Activated CD4-positive, alpha-beta T cell treated with anti-CD3 and anti-CD28 coated beads, Interleukin-2, amount 50 U/mL, for 24 hours (primary cell): ENCODE results near the gene LRIT2.
"Not testable (repeated sequence)": the region's sequence is repeated elsewhere in the genome, so short reads cannot be mapped to it uniquely, and the experiment has no call there.

Experiments
- DNase-seq, 2 donors: peaks; one replicate each; pipeline ENCODE4 v3.0.0-alpha.2; 2020; ENCODE audit warnings: low read depth in 1 of 2, low spot score in 1 of 2

LRIT2 gene

GRCh38 chr10:84185526-84186175 lies 39.7 kb downstream of the LRIT2 start:
- no peak for DNase-seq

- no peak for DNase-seq
These were observed 40.8 kb downstream of the LRIT2 start for GRCh38 chr10:84184517-84184916.

DNA sequence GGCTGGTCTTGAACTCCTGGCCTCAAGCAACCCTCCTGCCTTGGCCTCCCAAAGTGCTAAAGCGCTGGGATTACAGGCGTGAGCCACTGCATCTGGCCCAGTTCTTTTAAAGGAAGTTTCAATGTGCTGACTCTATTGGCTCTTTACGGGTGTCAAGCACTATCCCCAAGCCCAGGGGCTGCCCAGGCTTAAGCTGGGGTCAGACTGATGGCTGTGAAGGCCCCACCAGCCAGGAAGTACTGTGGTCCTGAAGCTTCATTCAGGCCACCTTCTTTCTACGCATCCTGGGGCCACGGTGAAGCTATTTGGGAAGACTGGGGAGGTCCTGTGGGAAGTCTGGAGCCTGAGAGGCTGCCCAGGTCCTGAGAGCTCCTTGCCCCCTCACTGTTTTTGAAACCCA lies 43.7 kb downstream of the LRIT2 start:
- DNase-seq: no peak

GRCh38 chr10:84180386-84180785 lies 45.0 kb downstream of the LRIT2 start:
- DNase-seq: not testable (repeated sequence)

- DNase-seq: no peak
These were observed 46.2 kb downstream of the LRIT2 start for GRCh38 chr10:84179059-84179710.

GRCh38 chr10:84178160-84178609 lies 47.2 kb downstream of the LRIT2 start:
- no peak for DNase-seq

DNA sequence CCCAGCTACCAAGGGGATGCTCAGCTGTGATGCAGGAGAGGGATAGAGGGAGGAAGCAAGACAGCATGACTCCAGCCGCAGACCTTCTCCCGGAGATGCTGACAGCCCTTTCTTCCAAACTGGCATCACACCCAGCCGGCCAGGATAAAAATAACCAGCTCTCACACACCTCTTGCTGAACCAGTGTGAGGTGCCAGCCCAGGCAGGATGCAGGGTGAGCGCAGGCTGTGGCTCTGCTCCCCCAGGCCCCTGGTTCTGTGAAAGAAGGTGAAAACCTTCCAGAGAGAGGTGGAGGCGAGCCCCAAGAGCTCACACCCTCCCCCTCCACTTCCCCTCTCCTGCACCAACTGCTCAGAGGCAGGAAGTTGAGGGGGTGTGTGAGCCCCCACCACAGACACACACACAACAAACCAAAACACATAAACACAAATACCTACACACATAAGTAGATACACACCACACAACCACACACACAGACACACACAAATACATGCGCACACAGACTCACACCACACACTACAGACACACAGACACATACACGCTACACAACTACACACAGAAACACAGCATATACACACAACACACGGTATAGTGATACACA lies 47.7 kb downstream of the LRIT2 start:
- no peak for DNase-seq

DNA sequence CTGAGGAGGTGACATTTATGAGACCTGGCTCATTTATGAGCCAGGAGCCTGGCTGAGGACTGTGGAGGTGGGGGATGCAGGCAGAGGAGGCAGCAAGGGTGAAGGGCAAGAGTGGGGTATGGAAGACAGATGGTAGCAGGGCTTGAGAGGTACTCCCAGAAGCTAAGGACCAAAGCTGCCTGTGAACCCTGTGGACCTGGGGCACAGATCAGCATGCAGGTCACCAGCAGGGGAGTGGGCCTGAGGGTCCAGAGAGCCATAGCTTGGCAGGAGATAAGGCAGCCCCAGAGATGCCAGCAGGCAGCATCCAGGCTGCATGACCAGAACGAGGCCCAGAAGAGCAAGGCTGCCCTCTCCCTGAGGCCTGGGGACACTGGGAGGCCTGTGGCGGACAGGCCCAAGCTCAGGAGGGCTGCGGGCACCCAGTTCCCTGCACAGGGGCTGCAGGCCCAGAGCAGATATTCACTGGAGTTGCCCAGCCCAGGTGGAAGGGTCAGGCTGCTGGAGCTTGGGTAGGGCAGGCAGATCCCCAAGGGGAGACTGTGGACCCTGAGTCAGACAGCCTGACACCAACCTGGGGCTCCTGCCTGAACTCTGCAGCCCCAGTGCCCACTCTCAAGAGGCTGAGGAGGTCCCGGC lies 48.4 kb downstream of the LRIT2 start:
- no peak for DNase-seq

DNA sequence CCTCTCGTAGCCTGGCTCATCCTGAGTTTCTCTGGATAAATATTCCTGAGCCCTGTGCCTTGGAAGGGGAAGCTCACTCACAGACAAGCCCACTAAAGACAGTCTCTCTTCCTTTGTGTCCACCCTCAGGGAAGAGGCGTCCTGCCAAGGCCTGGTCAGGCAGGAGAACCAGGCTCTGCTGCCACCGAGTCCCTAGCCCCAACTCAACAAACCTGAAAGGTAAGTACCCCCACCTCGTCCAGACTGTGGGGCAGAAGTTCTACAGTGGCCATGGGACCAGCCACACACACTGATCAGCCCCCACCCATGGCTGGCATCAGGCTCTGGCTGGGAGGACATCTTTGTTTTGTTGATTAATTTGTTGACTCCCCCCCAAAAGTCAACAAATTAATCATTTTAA lies 49.0 kb downstream of the LRIT2 start:
- no peak for DNase-seq

GRCh38 chr10:84175436-84175835 lies 49.9 kb downstream of the LRIT2 start:
- no peak for DNase-seq

GRCh38 chr10:84173501-84173929 lies 51.8 kb downstream of the LRIT2 start, which contains the start of gene GPR15LG:
Gene GPR15LG (plus strand): TSS chr10:84173801. CDS start chr10:84173852, 51 bp downstream.
- DNase-seq: no peak

- DNase-seq: no peak
These were observed 52.6 kb downstream of the LRIT2 start for GRCh38 chr10:84172467-84173356.

DNA sequence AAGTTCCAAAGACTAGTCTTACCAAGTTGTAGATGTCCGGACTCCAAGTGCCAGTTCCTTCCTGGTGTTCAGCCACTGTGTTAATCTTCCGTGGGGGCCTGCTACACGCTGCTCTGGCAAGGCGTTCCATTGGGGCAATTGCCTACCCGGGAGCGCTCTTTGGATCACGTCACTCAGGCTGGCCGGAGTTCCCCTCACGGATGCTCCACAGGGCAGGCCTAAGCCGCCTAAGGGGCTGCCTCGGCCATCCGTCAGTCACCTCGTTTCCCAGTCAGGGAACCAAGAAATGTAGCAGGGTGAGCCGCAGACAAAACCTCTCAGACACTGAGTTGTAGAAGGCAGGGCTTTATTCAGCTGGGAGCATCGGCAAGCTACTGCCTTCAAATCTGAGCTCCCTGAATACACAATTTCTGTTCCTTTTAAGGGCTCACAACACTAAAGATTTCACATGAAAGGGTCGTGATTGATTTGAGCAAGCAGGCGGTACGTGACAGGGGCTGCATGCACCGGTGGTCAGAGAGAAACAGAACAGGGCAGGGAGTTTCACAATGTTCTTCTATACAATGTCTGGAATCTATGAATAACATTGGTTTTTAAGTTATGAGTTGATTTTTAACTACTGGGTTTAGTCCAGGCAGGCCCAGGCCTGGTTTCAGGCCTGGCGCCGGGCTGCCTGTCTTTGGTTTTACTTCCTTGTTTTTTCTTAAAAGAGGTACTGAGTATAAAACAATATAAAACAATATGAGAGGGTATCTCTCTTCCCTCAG lies 53.5 kb downstream of the LRIT2 start:
- DNase-seq: not testable (repeated sequence)

GRCh38 chr10:84171237-84171636 lies 54.1 kb downstream of the LRIT2 start:
- DNase-seq: not testable (repeated sequence)
